Muscle of leg (tissue), 11 donors: ENCODE measurements around the gene ZBTB21. TPM values are rescaled to one million over a fixed set of nuclear protein-coding genes. Genes with fewer than 3 reads are reported as not detected.

Source experiments
- DNase-seq: peaks from one replicate; pipeline ENCODE4 v3.0.0; 2013
- H3K27ac ChIP-seq: one replicate; pipeline ENCODE4 v1.5.1; 2013; ENCODE audit warnings: mild to moderate bottlenecking, low read length, control low read depth
- H3K27me3 ChIP-seq: one replicate; pipeline ENCODE4 v1.6.1; 2013; ENCODE audit warnings: low read length; ENCODE audit not compliant: control insufficient read depth, insufficient read depth
- H3K36me3 ChIP-seq: one replicate; pipeline ENCODE4 v1.6.1; 2013; ENCODE audit warnings: low read length; ENCODE audit not compliant: control insufficient read depth, insufficient read depth
- H3K4me1 ChIP-seq: one replicate; pipeline ENCODE4 v1.6.1; 2013; ENCODE audit warnings: low read length; ENCODE audit not compliant: control insufficient read depth, insufficient read depth
- H3K4me3 ChIP-seq: one replicate; pipeline ENCODE4 v1.5.1; 2013; ENCODE audit warnings: low read length, control low read depth
- H3K9me3 ChIP-seq: replicated peaks from 2 replicates; pipeline ENCODE4 v1.6.1; 2013; ENCODE audit warnings: low read depth, low read length; ENCODE audit not compliant: control insufficient read depth
- WGBS: methylation state at CpG from one replicate; pipeline ENCODE4 v1.1.5; 2013; ENCODE audit warnings: missing lambda C conversion rate; ENCODE audit not compliant: insufficient coverage; 5-methylcytosine and 5-hydroxymethylcytosine counted together
- polyA plus RNA-seq, 8 donors: library from polyadenylated mRNA; unstranded; fragments of 120-200 nt; gene quantifications; one replicate each; pipeline versions ENCODE4 v1.2.1 to v1.2.3, GENCODE V29; 2013; ENCODE audit warnings: inconsistent platforms in 1 of 8, low replicate concordance in 1 of 8; ENCODE audit not compliant: insufficient read length in 8 of 8, insufficient read depth in 1 of 8
- total RNA-seq: library from RNA; stranded (reverse); fragments of 120-200 nt; gene quantifications from one replicate; pipeline ENCODE4 v1.2.4, GENCODE V29; 2013

ZBTB21 gene
- total and polyA plus RNA-seq, 9 donors = 3.5 to 8.4 (median 4.7) TPM

DNA sequence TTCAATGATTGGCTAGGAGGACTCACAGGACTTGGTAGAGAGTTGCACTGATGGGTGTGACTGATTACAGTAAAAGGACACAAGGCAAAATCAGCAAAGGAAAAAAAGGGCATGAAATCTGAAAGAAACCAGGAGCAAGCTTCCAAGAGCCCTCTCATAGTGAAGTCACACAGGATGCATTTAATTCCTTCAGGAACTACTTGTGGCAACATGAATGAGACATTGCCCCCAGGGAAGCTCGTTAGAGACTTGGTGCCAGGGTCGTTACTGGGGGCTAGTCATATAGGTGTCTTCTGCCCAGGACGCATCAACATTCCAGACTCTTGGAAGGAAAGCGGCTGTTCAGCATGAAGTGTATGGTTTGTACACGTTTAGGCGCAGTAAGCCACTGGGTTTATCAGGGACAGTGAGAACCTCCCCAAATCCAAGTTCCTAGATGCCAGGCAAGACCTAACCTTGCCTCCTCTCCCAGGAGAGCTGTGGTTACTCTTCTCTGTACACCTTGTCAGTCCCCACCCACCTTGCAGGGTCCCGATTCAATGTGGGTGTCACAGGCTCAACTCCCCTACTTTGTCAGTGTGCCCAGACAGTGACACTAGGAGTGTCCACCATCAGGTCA, 30.3 kb downstream of the ZBTB21 start:
- H3K4me1 ChIP-seq = no peaks in the 10 kb centered on the region
- no peak overlapping the region for H3K4me3 ChIP-seq
- 67% methylated on average over 2 of the region's 7 CpGs for WGBS
- peaks cover 2% of the 10 kb centered on the region for H3K9me3 ChIP-seq
- H3K27me3 ChIP-seq = no peaks in the 10 kb centered on the region
- no peak for DNase-seq
- H3K27ac ChIP-seq = no peak overlapping the region
- H3K36me3 ChIP-seq = no peaks in the 10 kb centered on the region

DNA sequence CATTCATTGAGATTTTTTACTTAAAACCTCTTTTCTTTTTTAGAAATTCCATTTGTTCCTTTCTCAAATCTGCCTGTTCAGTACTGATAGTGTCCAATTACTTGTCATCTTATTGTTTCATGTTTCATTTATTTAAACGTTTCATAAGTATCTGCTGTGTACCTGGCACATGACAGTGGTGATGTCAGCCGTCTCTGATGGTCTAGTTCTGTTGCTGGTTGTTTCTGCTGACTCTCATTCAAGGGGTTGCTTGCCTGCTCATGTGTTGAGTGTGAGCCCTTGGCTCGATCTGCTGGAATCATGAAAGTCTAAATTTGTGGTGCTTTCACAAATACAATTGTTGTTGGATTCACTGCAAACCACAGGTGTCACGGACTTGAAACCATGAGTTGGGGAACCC, 30.8 kb downstream of the ZBTB21 start:
- WGBS = 81% methylated on average over 3 of the region's 4 CpGs
- no peak for DNase-seq
- Histone ChIP-seq H3K27me3 (no peaks in the 10 kb centered on the region), H3K9me3 (peaks cover 2% of the 10 kb centered on the region), H3K4me1 (peaks cover 2% of the 10 kb centered on the region), H3K4me3 (no peak overlapping the region), H3K27ac (no peak overlapping the region), H3K36me3 (no peaks in the 10 kb centered on the region)

- DNase-seq = no peak
- 85% methylated on average over 12 of the region's 17 CpGs for WGBS
- Histone ChIP-seq H3K4me1 (peaks cover 7% of the 10 kb centered on the region), H3K27me3 (no peaks in the 10 kb centered on the region), H3K9me3 (peaks cover 2% of the 10 kb centered on the region), H3K4me3 (no peak overlapping the region), H3K27ac (no peak overlapping the region), H3K36me3 (no peaks in the 10 kb centered on the region)
Measured at GRCh38 chr21:41977034-41977950, 32.9 kb downstream of the ZBTB21 start.

GRCh38 chr21:41976611-41977010, 33.5 kb downstream of the ZBTB21 start:
- H3K9me3 ChIP-seq = peaks cover 2% of the 10 kb centered on the region
- peaks cover 7% of the 10 kb centered on the region for H3K4me1 ChIP-seq
- no peaks in the 10 kb centered on the region for H3K36me3 ChIP-seq
- H3K27me3 ChIP-seq = no peaks in the 10 kb centered on the region
- 70% methylated on average over 5 of the region's 8 CpGs for WGBS
- H3K27ac ChIP-seq = no peak overlapping the region
- no peak for DNase-seq
- no peak overlapping the region for H3K4me3 ChIP-seq

GRCh38 chr21:41975391-41976272, 34.5 kb downstream of the ZBTB21 start:
- Histone ChIP-seq H3K9me3 (peaks cover 2% of the 10 kb centered on the region), H3K4me1 (peaks cover 7% of the 10 kb centered on the region), H3K4me3 (no peak overlapping the region), H3K27ac (no peak overlapping the region), H3K27me3 (no peaks in the 10 kb centered on the region), H3K36me3 (no peaks in the 10 kb centered on the region)
- 91% methylated on average over 9 of the region's 17 CpGs for WGBS
- no peak for DNase-seq

- WGBS = 94% methylated on average over 3 of the region's 4 CpGs
- no peak overlapping the region for H3K27ac ChIP-seq
- H3K4me3 ChIP-seq = no peak overlapping the region
Measured at GRCh38 chr21:41974752-41975053, 35.5 kb downstream of the ZBTB21 start.

GRCh38 chr21:41973861-41974751, 36.1 kb downstream of the ZBTB21 start:
- H3K4me1 ChIP-seq = peaks cover 7% of the 10 kb centered on the region
- H3K4me3 ChIP-seq = no peak overlapping the region
- no peaks in the 10 kb centered on the region for H3K9me3 ChIP-seq
- H3K27ac ChIP-seq = peak overlapping the region; percentile 1
- DNase-seq = peak; percentile 41
- H3K36me3 ChIP-seq = no peaks in the 10 kb centered on the region
- 64% methylated on average over 12 of the region's 14 CpGs for WGBS
- H3K27me3 ChIP-seq = no peaks in the 10 kb centered on the region

More at GRCh38 chr21:41974752-41975053, 35.5 kb downstream of the ZBTB21 start:
- Histone ChIP-seq H3K4me1 (peaks cover 7% of the 10 kb centered on the region), H3K36me3 (no peaks in the 10 kb centered on the region), H3K9me3 (peaks cover 2% of the 10 kb centered on the region), H3K27me3 (no peaks in the 10 kb centered on the region)
- no peak for DNase-seq

DNA sequence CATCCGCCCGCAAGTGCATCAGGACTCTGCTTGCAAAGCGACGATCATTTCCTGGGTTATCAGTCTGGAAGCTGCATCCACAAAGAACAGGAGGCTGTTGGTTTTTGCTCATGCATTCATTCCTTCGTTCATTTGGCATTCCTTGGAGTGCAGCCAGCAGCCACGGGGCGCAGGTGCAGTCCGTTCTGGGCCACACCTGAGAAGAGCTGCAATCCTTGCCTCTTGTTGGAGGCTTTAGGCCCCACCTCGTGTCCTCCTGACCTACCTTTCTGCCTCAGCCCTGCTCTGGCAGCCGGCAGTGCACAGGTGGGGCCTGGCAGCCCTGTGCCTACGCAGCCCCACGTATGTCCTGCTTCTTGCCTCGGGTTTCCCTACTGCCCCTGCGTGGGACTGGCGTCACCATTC, 36.7 kb downstream of the ZBTB21 start:
- 90% methylated on average over 13 of the region's 15 CpGs for WGBS
- H3K4me1 ChIP-seq = peaks cover 7% of the 10 kb centered on the region
- no peak overlapping the region for H3K27ac ChIP-seq
- H3K27me3 ChIP-seq = no peaks in the 10 kb centered on the region
- no peaks in the 10 kb centered on the region for H3K36me3 ChIP-seq
- no peak for DNase-seq
- H3K4me3 ChIP-seq = no peak overlapping the region
- H3K9me3 ChIP-seq = no peaks in the 10 kb centered on the region

GRCh38 chr21:41972511-41973205, 37.5 kb downstream of the ZBTB21 start:
- H3K27ac ChIP-seq = no peak overlapping the region
- H3K4me3 ChIP-seq = no peak overlapping the region
- no peaks in the 10 kb centered on the region for H3K36me3 ChIP-seq
- H3K4me1 ChIP-seq = peaks cover 7% of the 10 kb centered on the region
- 96% methylated on average over 22 of the region's 23 CpGs for WGBS
- no peak for DNase-seq
- H3K9me3 ChIP-seq = no peaks in the 10 kb centered on the region
- no peaks in the 10 kb centered on the region for H3K27me3 ChIP-seq
